GM06990 (cell line): ENCODE results near the gene IL9R.
"Not testable (repeated sequence)": the region's sequence is repeated elsewhere in the genome, so short reads cannot be mapped to it uniquely, and the experiment has no call there.

Source experiments
- DNase-seq: peaks from one replicate; pipeline ENCODE4 v3.0.0-alpha.2; 2011; ENCODE audit not compliant: insufficient read length; ENCODE audit errors: extremely low read depth
- H3K27me3 ChIP-seq: replicated peaks from 2 replicates; pipeline ENCODE4 v1.6.0; 2011; ENCODE audit warnings: low read length; ENCODE audit not compliant: control insufficient read depth, insufficient read depth
- H3K36me3 ChIP-seq: 2 replicates; pipeline ENCODE4 v1.5.1; 2011; ENCODE audit warnings: low read length; ENCODE audit not compliant: control insufficient read depth, insufficient read depth
- H3K4me3 ChIP-seq: replicated peaks from 2 replicates; pipeline ENCODE4 v1.5.1; 2011; ENCODE audit warnings: low read depth, mild to moderate bottlenecking, control low read depth, low read length
- TF ChIP-seq, protein P1 (sequence below): IDR thresholded peaks from 2 replicates; pipeline ENCODE4 v1.5.1; 2011; ENCODE audit warnings: low read length, control low read depth, mild to moderate bottlenecking, inconsistent platforms; ENCODE audit not compliant: insufficient read depth, poor library complexity, severe bottlenecking

Gene IL9R

DNA sequence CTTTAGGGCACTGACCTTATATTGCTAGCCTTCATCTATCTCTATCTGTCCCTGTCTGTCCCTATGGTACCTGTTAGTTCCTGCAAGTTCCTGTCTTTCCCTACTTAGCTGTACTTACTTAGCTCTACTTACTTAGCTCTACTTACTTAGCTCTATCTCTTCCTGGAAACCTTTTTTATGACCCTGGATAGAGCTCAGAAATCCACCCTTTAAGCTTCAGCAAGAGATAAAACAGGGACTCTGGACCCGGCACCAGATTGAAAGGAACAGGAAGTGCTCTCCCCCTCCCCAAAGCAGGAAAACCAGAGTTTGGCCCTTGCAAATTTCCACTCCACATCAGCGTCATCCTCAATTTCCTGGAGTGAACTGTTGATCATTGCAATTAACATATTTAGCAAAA lies 12.3 kb upstream of the IL9R start:
- no peaks in the 10 kb centered on the region for H3K27me3 ChIP-seq
- TF ChIP-seq, protein P1, sequence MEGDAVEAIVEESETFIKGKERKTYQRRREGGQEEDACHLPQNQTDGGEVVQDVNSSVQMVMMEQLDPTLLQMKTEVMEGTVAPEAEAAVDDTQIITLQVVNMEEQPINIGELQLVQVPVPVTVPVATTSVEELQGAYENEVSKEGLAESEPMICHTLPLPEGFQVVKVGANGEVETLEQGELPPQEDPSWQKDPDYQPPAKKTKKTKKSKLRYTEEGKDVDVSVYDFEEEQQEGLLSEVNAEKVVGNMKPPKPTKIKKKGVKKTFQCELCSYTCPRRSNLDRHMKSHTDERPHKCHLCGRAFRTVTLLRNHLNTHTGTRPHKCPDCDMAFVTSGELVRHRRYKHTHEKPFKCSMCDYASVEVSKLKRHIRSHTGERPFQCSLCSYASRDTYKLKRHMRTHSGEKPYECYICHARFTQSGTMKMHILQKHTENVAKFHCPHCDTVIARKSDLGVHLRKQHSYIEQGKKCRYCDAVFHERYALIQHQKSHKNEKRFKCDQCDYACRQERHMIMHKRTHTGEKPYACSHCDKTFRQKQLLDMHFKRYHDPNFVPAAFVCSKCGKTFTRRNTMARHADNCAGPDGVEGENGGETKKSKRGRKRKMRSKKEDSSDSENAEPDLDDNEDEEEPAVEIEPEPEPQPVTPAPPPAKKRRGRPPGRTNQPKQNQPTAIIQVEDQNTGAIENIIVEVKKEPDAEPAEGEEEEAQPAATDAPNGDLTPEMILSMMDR: no peak
- no peaks in the 10 kb centered on the region for H3K36me3 ChIP-seq
- H3K4me3 ChIP-seq: no peak overlapping the region
- DNase-seq: no peak

DNA sequence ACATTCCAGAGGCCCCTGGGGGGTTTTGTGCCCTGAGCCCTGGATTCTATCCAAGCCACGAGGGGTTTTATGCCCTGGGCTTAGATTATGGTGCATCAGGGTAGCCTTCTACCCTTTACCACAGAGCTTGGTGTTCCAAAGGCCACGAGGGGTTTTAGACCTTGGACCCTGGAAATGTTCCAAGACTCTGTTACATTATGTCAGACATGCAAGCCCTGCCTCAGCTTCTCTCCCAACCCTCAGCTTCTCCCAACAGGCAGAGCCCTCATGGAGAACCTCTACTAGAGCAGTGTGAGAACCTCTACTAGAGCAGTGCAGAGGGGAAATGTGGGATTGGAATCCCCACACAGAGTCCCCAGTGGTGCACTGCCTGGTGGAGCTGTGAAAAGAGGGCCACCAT lies 10.5 kb upstream of the IL9R start:
- H3K4me3 ChIP-seq, H3K27me3 ChIP-seq: not testable (repeated sequence)

DNA sequence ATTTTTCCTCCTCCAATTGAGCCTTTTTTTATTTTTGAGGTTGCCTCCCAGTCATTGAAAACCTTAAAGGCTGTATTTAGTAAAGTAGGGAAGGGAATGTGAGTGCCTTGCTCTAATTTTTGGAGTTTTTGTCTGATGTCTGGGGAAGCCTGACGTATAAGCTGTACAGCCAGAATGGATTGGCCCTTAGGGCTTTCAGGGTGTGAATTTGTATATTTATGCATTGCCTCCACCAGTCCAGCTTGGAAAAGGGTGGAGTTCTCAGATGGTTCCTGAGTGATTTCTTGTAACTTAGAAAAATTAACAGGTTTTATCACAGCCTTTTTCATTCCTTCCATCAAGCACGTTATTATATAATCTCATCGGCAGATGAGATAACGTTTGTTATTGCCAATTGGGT lies 8.6 kb upstream of the IL9R start:
- no peak for DNase-seq
- TF ChIP-seq, protein P1: no peak
- Histone ChIP-seq H3K36me3 (no peaks in the 10 kb centered on the region), H3K27me3 (no peaks in the 10 kb centered on the region), H3K4me3 (no peak overlapping the region)

More for the DNA sequence above, 10.5 kb upstream of the IL9R start:
- not testable (repeated sequence) for DNase-seq, H3K36me3 ChIP-seq

DNA sequence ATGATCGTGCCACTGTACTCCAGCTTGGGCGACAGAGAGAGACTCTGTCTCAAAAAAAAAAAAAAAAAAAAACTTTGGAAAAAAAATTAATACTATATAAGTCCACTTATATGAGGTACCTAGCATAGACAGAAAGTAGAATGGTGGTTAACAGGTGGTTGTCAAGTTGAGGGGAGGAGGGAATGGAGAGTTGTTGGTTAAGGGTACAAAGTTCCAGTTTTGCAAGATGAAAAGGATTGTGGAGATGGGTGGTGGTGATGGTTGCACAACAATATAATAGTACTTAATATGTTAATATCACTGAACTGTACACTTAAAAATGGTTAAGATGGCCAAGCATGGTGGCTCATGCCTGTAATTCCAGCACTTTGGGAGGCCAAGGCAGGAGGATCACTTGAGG lies 4.1 kb upstream of the IL9R start:
- Histone ChIP-seq H3K4me3 (no peak overlapping the region), H3K36me3 (no peaks in the 10 kb centered on the region), H3K27me3 (no peaks in the 10 kb centered on the region)
- TF ChIP-seq, protein P1: no peak
- DNase-seq: no peak

DNA sequence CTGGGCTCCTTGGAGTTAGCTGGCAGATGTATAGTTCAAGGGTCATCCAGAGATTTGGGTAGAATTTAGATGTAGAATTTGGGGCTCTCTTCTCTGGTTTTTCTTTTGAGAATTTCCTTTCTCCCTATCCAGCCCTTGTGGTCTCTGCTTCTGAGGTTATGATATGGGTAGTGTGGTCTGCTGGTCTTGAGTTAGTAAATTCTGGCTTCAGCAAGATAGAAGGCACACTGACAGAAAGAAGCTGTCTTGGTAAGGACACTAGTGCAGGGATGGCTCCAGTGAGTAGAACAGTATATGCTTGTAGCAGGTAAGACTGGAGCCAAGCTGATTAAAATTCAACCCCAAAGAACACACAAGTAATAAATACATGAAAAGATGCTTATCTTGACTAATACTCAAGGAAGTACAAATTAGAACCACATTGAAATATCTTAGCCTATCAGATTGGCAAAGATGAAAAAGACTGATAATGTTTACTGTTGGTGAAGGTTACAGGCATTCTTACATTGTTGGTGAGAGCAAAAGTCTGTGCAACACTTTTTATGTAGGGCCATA lies 2.1 kb upstream of the IL9R start:
- H3K27me3 ChIP-seq: no peaks in the 10 kb centered on the region
- no peak overlapping the region for H3K4me3 ChIP-seq
- TF ChIP-seq, protein P1: no peak
- DNase-seq: no peak
- H3K36me3 ChIP-seq: no peaks in the 10 kb centered on the region

DNA sequence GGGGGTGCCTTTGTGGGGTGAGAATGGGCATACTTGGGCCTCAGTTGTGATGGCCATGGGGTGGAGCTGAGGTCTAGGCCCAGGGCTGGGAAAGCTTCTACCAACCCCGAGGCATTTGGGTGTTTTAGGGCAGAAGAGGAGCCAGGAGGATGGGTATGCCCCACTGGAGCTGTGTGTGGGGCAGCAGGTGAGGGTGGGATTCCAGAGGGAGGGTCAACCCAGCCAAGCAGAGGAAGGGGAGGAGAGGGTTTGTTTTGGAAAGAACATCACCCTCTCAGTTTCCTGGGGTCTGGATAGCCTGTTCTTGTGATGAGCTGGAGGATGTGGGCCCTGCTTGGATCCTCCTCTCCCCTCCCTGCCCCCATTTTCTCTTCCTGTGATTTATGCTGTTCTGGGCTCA lies 620 bp downstream of the IL9R start:
- Histone ChIP-seq H3K27me3 (no peaks in the 10 kb centered on the region), H3K36me3 (no peaks in the 10 kb centered on the region), H3K4me3 (peak overlapping the region; percentile 1)
- no peak for DNase-seq
- TF ChIP-seq, protein P1: no peak
